ENCODE measurements around the gene ZDHHC6.

Gene ZDHHC6

GRCh38 chr10:112395809-112396530, 50.7 kb downstream of the ZDHHC6 start:
- no peaks in the 10 kb centered on the region for H4K20me1 ChIP-seq (ENCODE audit: insufficient read depth, low read length)
- TF ChIP-seq CTCF (IDR thresholded peaks at IDR 0.05; ENCODE audit: low read length): no peak
- no peak for TF ChIP-seq EZH2phosphoT487 (IDR thresholded peaks at IDR 0.05; ENCODE audit: low read length)
- TF ChIP-seq EZH2 (optimal IDR thresholded peaks at IDR 0.05; ENCODE audit: low read depth, low read length): no peak
- H3K9ac ChIP-seq (ENCODE audit: low read length): no peak overlapping the region
- H3F3A ChIP-seq (ENCODE audit: insufficient read depth, low read length): no peaks in the 10 kb centered on the region
- no peak for DNase-seq
- no peak overlapping the region for H3K4me2 ChIP-seq (ENCODE audit: low read depth, low read length)
- H3K4me1 ChIP-seq (ENCODE audit: low read length): no peaks in the 10 kb centered on the region
- H3K27ac ChIP-seq (ENCODE audit: low read length): no peak overlapping the region
- H3K27me3 ChIP-seq (replicated peaks; ENCODE audit: insufficient read depth, low read length): no peaks in the 10 kb centered on the region
- no peaks in the 10 kb centered on the region for H3K9me2 ChIP-seq (replicated peaks; ENCODE audit: insufficient read depth, low read length)
- no peak overlapping the region for H3K4me3 ChIP-seq (ENCODE audit: low read length)
- H3K9me3 ChIP-seq (replicated peaks; ENCODE audit: insufficient read depth, low read length): no peaks in the 10 kb centered on the region
- H3K79me2 ChIP-seq (ENCODE audit: low read length): no peaks in the 10 kb centered on the region
- no peaks in the 10 kb centered on the region for H3K36me3 ChIP-seq (replicated peaks; ENCODE audit: insufficient read depth, low read length)
- H2AFZ ChIP-seq (ENCODE audit: low read length): no peak overlapping the region

GRCh38 chr10:112394475-112394875, 52.2 kb downstream of the ZDHHC6 start:
- no peak overlapping the region for H3K4me2 ChIP-seq (ENCODE audit: low read depth, low read length)
- no peaks in the 10 kb centered on the region for H3K79me2 ChIP-seq (ENCODE audit: low read length)
- H3K4me3 ChIP-seq (ENCODE audit: low read length): no peak overlapping the region
- no peaks in the 10 kb centered on the region for H3K36me3 ChIP-seq (replicated peaks; ENCODE audit: insufficient read depth, low read length)
- no peaks in the 10 kb centered on the region for H3F3A ChIP-seq (ENCODE audit: insufficient read depth, low read length)
- TF ChIP-seq CTCF (IDR thresholded peaks at IDR 0.05; ENCODE audit: low read length) (no peak), EZH2 (optimal IDR thresholded peaks at IDR 0.05; ENCODE audit: low read depth, low read length) (no peak)
- H2AFZ ChIP-seq (ENCODE audit: low read length): no peak overlapping the region
- H3K9me3 ChIP-seq (replicated peaks; ENCODE audit: insufficient read depth, low read length): no peaks in the 10 kb centered on the region
- H3K27me3 ChIP-seq (replicated peaks; ENCODE audit: insufficient read depth, low read length): no peaks in the 10 kb centered on the region
- no peaks in the 10 kb centered on the region for H4K20me1 ChIP-seq (ENCODE audit: insufficient read depth, low read length)
- DNase-seq: no peak
- no peaks in the 10 kb centered on the region for H3K9me2 ChIP-seq (replicated peaks; ENCODE audit: insufficient read depth, low read length)
- H3K4me1 ChIP-seq (ENCODE audit: low read length): no peaks in the 10 kb centered on the region
- H3K9ac ChIP-seq (ENCODE audit: low read length): no peak overlapping the region
- no peak overlapping the region for H3K27ac ChIP-seq (ENCODE audit: low read length)

- H3K4me1 ChIP-seq (ENCODE audit: low read length): no peaks in the 10 kb centered on the region
- no peak for DNase-seq
- no peak overlapping the region for H3K9ac ChIP-seq (ENCODE audit: low read length)
- TF ChIP-seq CTCF (IDR thresholded peaks at IDR 0.05; ENCODE audit: low read length) (no peak), EZH2 (optimal IDR thresholded peaks at IDR 0.05; ENCODE audit: low read depth, low read length) (no peak), EZH2phosphoT487 (IDR thresholded peaks at IDR 0.05; ENCODE audit: low read length) (no peak)
- no peak overlapping the region for H3K4me2 ChIP-seq (ENCODE audit: low read depth, low read length)
- H3K27ac ChIP-seq (ENCODE audit: low read length): no peak overlapping the region
- H3K9me2 ChIP-seq (replicated peaks; ENCODE audit: insufficient read depth, low read length): no peaks in the 10 kb centered on the region
- H3F3A ChIP-seq (ENCODE audit: insufficient read depth, low read length): no peaks in the 10 kb centered on the region
- H2AFZ ChIP-seq (ENCODE audit: low read length): no peak overlapping the region
- no peaks in the 10 kb centered on the region for H3K27me3 ChIP-seq (replicated peaks; ENCODE audit: insufficient read depth, low read length)
- H3K4me3 ChIP-seq (ENCODE audit: low read length): no peak overlapping the region
- no peaks in the 10 kb centered on the region for H3K36me3 ChIP-seq (replicated peaks; ENCODE audit: insufficient read depth, low read length)
- no peaks in the 10 kb centered on the region for H3K79me2 ChIP-seq (ENCODE audit: low read length)
- no peaks in the 10 kb centered on the region for H3K9me3 ChIP-seq (replicated peaks; ENCODE audit: insufficient read depth, low read length)
- no peaks in the 10 kb centered on the region for H4K20me1 ChIP-seq (ENCODE audit: insufficient read depth, low read length)
These were observed 52.9 kb downstream of the ZDHHC6 start for GRCh38 chr10:112393827-112394226.
